Measurements from ENCODE around the gene SENP3. TPM values are rescaled to one million over a fixed set of nuclear protein-coding genes. Genes with fewer than 3 reads are reported as not detected.

The SENP3 gene
- total and polyA plus RNA-seq, 2 of the 13 experiments (the other 11 are each of a cell fraction or from before 2014, with no cell fraction given): 55.8 to 75.4 TPM

DNA sequence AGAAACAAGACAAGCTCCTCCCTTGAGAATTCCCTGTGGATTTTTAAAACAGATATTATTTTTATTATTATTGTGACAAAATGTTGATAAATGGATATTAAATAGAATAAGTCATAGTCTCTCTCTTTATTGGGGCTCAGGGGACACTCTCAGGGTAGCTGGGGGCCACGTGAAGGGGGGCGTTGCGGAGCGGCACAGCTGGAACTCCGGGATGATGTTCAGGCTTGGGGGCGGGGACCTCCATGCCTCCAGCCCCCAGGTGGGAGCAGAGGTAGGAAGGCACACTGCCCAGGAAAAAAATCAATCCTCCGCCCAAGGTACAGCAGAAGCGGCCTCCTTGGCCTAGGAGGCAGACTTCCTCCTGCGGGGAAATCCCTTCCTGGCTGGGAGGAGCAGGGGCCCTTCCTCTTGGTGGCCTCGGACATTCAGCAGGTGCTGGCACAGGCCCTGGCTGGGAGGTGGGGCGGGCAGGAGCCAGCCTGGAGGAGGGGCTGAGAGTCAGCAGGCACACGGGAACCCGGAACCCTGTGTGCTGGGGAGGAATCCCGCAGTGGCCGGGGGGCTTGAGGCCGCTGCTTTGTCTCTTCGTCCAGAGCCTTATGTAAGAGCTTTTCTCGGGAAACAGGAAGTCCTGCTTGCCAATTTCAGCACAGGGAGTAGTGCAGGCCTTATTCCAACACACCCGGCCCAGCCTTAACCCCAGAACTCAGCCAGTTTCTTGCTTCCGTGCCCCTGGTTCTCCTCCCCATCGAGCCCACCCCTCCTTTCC, 3.8 kb upstream of the SENP3 start (continued):
- TF ChIP-seq, protein P1, sequence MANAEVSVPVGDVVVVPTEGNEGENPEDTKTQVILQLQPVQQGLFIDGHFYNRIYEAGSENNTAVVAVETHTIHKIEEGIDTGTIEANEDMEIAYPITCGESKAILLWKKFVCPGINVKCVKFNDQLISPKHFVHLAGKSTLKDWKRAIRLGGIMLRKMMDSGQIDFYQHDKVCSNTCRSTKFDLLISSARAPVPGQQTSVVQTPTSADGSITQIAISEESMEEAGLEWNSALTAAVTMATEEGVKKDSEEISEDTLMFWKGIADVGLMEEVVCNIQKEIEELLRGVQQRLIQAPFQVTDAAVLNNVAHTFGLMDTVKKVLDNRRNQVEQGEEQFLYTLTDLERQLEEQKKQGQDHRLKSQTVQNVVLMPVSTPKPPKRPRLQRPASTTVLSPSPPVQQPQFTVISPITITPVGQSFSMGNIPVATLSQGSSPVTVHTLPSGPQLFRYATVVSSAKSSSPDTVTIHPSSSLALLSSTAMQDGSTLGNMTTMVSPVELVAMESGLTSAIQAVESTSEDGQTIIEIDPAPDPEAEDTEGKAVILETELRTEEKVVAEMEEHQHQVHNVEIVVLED (CRISPR knock-in tag; IDR thresholded peaks at IDR 0.05; ENCODE audit: borderline replicate concordance): 0 out of 2 replicates have a peak, but pooled peaks have one; percentile 14
- TF ChIP-seq IRF2 (CRISPR knock-in tag; IDR thresholded peaks at IDR 0.05) (peak; percentile 53), ZNF251 (CRISPR knock-in tag; IDR thresholded peaks at IDR 0.05) (no peak), RFXANK (CRISPR knock-in tag; IDR thresholded peaks at IDR 0.05) (0 out of 2 replicates have a peak, but pooled peaks have one; percentile 54), ADNP (CRISPR knock-in tag; IDR thresholded peaks at IDR 0.05) (no peak), ZNF33A (CRISPR knock-in tag; IDR thresholded peaks at IDR 0.05; ENCODE audit: borderline replicate concordance) (no peak), HMGA1 (CRISPR knock-in tag; conservative IDR thresholded peaks at IDR 0.05) (no peak), ZNF564 (CRISPR knock-in tag; IDR thresholded peaks at IDR 0.05) (no peak), GATAD2A (CRISPR knock-in tag; IDR thresholded peaks at IDR 0.05) (peak; percentile 61; the same call in 1 of the 2 replicates), HHEX (CRISPR knock-in tag; IDR thresholded peaks at IDR 0.05) (no peak), FOXA3 (CRISPR knock-in tag; IDR thresholded peaks at IDR 0.05) (no peak; the same call in 1 of the 2 replicates), ZNF335 (CRISPR knock-in tag; IDR thresholded peaks at IDR 0.05) (no peak)
- TF ChIP-seq, protein P2, sequence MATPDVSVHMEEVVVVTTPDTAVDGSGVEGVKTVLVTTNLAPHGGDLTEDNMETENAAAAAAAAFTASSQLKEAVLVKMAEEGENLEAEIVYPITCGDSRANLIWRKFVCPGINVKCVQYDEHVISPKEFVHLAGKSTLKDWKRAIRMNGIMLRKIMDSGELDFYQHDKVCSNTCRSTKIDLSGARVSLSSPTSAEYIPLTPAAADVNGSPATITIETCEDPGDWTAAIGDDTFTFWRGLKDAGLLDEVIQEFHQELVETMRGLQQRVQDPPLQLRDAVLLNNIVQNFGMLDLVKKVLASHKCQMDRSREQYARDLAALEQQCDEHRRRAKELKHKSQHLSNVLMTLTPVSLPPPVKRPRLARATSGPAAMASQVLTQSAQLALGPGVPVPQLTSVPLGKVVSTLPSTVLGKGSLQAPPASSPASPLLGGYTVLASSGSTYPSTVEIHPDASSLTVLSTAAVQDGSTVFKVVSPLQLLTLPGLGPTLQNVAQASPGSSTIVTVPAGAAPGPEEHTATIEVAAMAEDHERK (CRISPR knock-in tag; IDR thresholded peaks at IDR 0.05; ENCODE audit: low read depth): no peak
- TF ChIP-seq, protein P3, sequence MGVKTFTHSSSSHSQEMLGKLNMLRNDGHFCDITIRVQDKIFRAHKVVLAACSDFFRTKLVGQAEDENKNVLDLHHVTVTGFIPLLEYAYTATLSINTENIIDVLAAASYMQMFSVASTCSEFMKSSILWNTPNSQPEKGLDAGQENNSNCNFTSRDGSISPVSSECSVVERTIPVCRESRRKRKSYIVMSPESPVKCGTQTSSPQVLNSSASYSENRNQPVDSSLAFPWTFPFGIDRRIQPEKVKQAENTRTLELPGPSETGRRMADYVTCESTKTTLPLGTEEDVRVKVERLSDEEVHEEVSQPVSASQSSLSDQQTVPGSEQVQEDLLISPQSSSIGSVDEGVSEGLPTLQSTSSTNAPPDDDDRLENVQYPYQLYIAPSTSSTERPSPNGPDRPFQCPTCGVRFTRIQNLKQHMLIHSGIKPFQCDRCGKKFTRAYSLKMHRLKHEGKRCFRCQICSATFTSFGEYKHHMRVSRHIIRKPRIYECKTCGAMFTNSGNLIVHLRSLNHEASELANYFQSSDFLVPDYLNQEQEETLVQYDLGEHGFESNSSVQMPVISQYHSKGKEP (CRISPR knock-in tag; IDR thresholded peaks at IDR 0.05): no peak
- TF ChIP-seq, protein P4, sequence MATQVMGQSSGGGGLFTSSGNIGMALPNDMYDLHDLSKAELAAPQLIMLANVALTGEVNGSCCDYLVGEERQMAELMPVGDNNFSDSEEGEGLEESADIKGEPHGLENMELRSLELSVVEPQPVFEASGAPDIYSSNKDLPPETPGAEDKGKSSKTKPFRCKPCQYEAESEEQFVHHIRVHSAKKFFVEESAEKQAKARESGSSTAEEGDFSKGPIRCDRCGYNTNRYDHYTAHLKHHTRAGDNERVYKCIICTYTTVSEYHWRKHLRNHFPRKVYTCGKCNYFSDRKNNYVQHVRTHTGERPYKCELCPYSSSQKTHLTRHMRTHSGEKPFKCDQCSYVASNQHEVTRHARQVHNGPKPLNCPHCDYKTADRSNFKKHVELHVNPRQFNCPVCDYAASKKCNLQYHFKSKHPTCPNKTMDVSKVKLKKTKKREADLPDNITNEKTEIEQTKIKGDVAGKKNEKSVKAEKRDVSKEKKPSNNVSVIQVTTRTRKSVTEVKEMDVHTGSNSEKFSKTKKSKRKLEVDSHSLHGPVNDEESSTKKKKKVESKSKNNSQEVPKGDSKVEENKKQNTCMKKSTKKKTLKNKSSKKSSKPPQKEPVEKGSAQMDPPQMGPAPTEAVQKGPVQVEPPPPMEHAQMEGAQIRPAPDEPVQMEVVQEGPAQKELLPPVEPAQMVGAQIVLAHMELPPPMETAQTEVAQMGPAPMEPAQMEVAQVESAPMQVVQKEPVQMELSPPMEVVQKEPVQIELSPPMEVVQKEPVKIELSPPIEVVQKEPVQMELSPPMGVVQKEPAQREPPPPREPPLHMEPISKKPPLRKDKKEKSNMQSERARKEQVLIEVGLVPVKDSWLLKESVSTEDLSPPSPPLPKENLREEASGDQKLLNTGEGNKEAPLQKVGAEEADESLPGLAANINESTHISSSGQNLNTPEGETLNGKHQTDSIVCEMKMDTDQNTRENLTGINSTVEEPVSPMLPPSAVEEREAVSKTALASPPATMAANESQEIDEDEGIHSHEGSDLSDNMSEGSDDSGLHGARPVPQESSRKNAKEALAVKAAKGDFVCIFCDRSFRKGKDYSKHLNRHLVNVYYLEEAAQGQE (IDR thresholded peaks at IDR 0.05; ENCODE audit: borderline replicate concordance in 1 of 2, low read depth in 1 of 2, low read length in 2 of 2): no peak
